ENCODE results near the gene HBG1.
"Not testable (repeated sequence)": the region's sequence is repeated elsewhere in the genome, so short reads cannot be mapped to it uniquely, and the experiment has no call there.

The HBG1 gene

GRCh38 chr11:5249807-5250396 is at the start of gene HBG1:
TSS of gene HBG1 (minus strand) at chr11:5249857. CDS start at chr11:5249804, 53 bp downstream.
- DNase-seq (ENCODE audit: low spot score) = not testable (repeated sequence)

- DNase-seq (ENCODE audit: low spot score) = no peak
These were observed 48.8 kb upstream of the HBG1 start for GRCh38 chr11:5298451-5298850.

GRCh38 chr11:5297721-5298323 is 48.2 kb upstream of the HBG1 start:
- no peak for DNase-seq (ENCODE audit: low spot score)

DNA sequence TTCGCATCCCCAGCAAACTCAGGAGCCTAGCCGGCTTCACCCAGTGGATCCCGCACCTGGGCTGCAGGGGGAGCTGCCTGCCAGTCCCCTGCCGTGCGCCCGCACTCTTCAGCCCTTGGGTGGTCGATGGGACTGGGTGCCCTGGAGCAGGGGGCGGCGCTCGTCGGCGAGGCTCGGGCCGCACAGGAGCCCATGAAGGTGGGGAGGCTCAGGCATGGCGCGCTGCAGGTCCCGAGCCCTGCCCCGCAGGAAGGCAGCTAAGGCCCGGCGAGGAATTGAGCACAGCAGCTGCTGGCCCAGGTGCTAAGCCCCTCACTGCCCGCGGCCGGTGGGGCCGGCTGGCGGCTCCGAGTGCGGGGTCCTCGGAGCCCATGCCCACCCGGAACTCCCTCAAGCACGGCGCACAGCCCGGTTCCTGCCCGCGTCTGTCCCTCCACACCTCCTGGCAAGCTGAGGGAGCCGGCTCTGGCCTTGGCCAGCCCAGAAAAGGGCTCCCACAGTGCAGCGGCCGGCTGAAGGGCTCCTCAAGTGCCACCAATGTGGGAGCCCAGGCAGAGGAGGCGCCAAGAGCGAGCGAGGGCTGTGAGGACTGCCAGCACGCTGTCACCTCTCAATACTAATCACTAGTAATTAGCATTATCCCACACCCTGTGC is 44.8 kb upstream of the HBG1 start:
- DNase-seq (ENCODE audit: low spot score) = not testable (repeated sequence)

- no peak for DNase-seq (ENCODE audit: low spot score)
These were observed 43.4 kb upstream of the HBG1 start for GRCh38 chr11:5293028-5293427.

DNA sequence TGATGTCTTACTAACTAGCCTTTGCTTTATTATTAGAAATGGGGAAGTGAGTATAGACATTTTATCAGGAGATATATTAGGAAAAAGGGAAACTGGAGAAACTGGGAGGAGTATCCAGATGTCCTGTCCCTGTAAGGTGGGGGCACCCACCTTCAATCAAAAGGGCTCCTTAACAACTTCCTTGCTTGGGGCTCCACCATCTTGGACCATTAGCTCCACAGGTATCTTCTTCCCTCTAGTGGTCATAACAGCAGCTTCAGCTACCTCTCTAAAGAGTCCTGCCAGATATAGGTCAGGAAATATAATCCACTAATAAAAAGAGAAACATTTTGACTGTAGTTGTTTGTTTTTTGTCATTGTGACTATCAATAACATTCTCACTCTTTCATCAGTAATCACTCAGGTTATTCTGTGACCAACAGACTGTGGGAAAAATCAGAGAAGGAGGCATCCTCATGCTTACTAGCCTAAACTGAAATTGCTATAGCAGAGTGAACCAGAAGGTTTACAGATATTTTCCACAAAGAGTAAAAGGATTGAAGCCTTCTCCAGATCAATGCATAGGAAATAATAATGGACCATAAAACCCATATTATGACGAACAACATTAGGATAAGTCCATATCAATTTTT is 41.7 kb upstream of the HBG1 start:
- no peak for DNase-seq (ENCODE audit: low spot score)

- DNase-seq (ENCODE audit: low spot score) = no peak
These were observed 40.4 kb upstream of the HBG1 start for GRCh38 chr11:5290106-5290505.

- no peak for DNase-seq (ENCODE audit: low spot score)
These were observed 40.0 kb upstream of the HBG1 start for GRCh38 chr11:5289696-5290095.

- DNase-seq (ENCODE audit: low spot score) = no peak
These were observed 39.4 kb upstream of the HBG1 start for GRCh38 chr11:5288906-5289550.

- no peak for DNase-seq (ENCODE audit: low spot score)
These were observed 38.6 kb upstream of the HBG1 start for GRCh38 chr11:5288108-5288905.

GRCh38 chr11:5286901-5287300 is 37.2 kb upstream of the HBG1 start:
- no peak for DNase-seq (ENCODE audit: low spot score)

DNA sequence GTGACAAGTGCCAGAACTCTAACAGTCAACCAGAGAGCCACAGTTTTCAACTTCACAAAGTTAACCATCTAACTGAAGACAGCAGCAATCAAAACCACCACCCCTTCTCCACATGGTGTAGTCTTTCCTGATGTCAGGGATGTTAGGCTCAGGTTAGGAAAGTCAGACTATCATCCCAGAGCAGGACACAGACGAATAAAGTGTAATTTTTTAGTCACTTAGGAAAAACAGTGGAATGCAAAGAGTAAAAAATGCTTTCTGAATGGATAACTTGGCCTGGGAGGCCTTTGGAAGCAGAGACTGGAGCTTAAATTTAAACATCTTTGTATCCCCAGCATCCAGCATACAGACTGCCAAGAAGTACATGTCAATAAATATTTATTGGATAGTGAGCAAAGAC is 36.7 kb upstream of the HBG1 start:
- no peak for DNase-seq (ENCODE audit: low spot score)

- DNase-seq (ENCODE audit: low spot score) = no peak
These were observed 36.2 kb upstream of the HBG1 start for GRCh38 chr11:5285703-5286340.

- DNase-seq (ENCODE audit: low spot score) = no peak
These were observed 35.0 kb upstream of the HBG1 start for GRCh38 chr11:5284637-5285036.

- DNase-seq (ENCODE audit: low spot score) = no peak
These were observed 34.2 kb upstream of the HBG1 start for GRCh38 chr11:5283882-5284281.

DNA sequence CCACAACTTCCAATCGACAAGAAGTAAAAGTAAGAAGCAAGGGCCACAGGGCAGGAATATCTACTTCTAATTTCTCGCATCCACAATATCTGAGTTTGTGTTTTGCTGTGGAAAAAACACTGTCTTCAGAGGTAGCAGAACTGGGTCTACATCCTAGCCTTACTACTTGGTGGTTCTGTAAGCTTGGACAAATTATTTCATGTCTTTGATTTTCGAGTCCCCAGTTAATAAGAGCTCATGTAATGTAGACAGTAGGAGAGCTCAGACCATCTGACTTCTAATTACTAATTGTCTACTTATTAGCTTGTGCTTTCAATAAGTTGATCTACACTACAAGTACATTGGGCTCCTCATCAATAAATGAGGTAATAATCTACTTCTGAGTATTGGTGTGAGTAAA is 33.4 kb upstream of the HBG1 start:
- DNase-seq (ENCODE audit: low spot score) = no peak

GRCh38 chr11:5282628-5283027 is 33.0 kb upstream of the HBG1 start:
- DNase-seq (ENCODE audit: low spot score) = no peak

DNA sequence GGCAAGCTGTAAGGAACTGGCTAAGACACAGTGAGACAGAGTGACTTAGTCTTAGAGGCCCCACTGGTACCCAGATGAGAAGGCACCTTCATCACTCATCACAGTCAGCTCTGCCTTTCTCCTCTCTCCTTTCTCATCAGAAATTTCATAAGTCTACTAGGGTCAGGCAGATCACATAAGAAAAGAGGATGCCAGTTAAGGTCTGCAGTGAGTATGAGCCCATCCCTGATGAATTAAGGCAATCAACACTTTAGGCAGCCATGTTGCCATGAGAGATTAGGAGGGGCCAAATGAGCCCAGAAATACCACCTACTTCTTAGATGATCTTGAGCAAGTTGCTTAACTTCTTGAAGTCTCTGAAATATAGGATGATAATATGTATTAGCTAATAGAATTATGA is 31.9 kb upstream of the HBG1 start:
- DNase-seq (ENCODE audit: low spot score) = no peak

DNA sequence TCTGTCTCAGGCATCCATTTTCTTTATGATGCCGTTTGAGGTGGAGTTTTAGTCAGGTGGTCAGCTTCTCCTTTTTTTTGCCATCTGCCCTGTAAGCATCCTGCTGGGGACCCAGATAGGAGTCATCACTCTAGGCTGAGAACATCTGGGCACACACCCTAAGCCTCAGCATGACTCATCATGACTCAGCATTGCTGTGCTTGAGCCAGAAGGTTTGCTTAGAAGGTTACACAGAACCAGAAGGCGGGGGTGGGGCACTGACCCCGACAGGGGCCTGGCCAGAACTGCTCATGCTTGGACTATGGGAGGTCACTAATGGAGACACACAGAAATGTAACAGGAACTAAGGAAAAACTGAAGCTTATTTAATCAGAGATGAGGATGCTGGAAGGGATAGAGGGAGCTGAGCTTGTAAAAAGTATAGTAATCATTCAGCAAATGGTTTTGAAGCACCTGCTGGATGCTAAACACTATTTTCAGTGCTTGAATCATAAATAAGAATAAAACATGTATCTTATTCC is 31.0 kb upstream of the HBG1 start:
- DNase-seq (ENCODE audit: low spot score) = no peak

GRCh38 chr11:5279471-5280090 is 29.9 kb upstream of the HBG1 start:
- DNase-seq (ENCODE audit: low spot score) = no peak

Data from left forelimb (tissue), 1 donor.